ENCODE results near the gene TXNDC2. TPM values are rescaled to one million over a fixed set of nuclear protein-coding genes. Genes with fewer than 3 reads are reported as not detected.
A peak's percentile ranks its signal among the peaks of the same experiment; 100 is the strongest.

The TXNDC2 gene
- total RNA-seq, 2 donors from 2014 or later: 3.6 TPM; not detected in 1

GRCh38 chr18:9848170-9848879 lies 37.4 kb upstream of the TXNDC2 start:
- H3K4me3 ChIP-seq: no peak overlapping the region
- H3K9me3 ChIP-seq: no peaks in the 10 kb centered on the region
- no peaks in the 10 kb centered on the region for H3K36me3 ChIP-seq
- DNase-seq (ENCODE audit: low spot score): no peak
- H3K27me3 ChIP-seq (replicated peaks; ENCODE audit: insufficient read depth): no peaks in the 10 kb centered on the region
- peaks cover 8% of the 10 kb centered on the region for H3K4me1 ChIP-seq (replicated peaks)
- TF ChIP-seq CTCF (IDR thresholded peaks at IDR 0.05) (no peak), POLR2A (IDR thresholded peaks at IDR 0.05) (no peak), POLR2AphosphoS5 (IDR thresholded peaks at IDR 0.05) (no peak)
- H3K27ac ChIP-seq: no peak overlapping the region
- 68% methylated on average over 5 of the region's 5 CpGs for WGBS
- intact Hi-C loops (cut with DNase I): no loop called here

DNA sequence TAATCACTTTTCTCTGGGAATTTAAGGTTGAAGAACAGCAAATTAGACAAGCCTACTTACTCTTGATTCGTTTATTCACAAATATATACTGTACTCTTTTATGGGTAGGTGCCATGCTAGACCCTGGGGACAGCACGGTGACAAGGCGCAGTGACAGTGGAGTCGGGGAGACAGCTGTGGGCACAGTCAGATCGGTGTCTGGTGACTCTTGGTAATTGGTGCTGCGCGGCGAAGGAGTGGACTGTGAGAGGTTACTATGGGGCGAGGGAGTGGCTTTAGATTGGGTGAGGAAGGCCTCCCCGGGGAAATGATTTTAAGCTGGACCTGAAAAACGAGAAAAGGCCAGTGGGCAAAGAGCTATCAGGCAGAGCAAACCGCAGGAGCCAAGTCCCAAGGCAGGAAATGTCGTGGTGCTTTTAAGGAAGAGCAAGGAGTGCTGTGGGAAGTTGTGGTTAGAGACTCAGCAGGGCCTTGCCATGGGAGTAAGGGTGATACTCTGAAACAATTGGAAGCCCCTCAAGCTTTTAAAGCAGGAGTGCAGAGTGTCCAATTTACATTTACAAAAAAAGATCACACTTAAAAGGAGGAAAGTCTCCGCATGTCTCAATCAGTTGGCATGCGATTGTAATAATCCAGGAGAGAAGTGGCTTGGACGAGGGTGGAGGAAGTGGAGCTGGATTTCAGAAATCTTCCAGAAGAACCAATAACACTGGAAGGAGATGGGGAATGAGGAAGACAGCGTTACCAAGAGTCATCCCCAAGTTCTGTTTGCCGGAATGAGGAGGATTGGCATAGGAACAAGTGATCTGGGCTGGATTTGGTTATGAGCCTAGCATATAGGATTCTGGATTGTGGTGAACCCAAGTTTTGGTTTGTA lies 36.1 kb upstream of the TXNDC2 start:
- no peaks in the 10 kb centered on the region for H3K27me3 ChIP-seq (replicated peaks; ENCODE audit: insufficient read depth)
- WGBS: 80% methylated on average over 18 of the region's 18 CpGs
- no peaks in the 10 kb centered on the region for H3K9me3 ChIP-seq
- TF ChIP-seq POLR2AphosphoS5 (IDR thresholded peaks at IDR 0.05): no peak
- no peak for TF ChIP-seq POLR2A (IDR thresholded peaks at IDR 0.05)
- TF ChIP-seq CTCF (IDR thresholded peaks at IDR 0.05): no peak
- peaks cover 8% of the 10 kb centered on the region for H3K4me1 ChIP-seq (replicated peaks)
- H3K36me3 ChIP-seq: no peaks in the 10 kb centered on the region
- peak; percentile 21 for DNase-seq (ENCODE audit: low spot score)
- intact Hi-C loops (cut with DNase I): loop anchor here (10.0 kb wide), 1 partner anchor 145 kb away; the partner anchor contains the start of gene RAB31
- H3K4me3 ChIP-seq: no peak overlapping the region
- peak overlapping the region in 1 of 2 donors; percentile 2 for H3K27ac ChIP-seq

GRCh38 chr18:9850309-9850708 lies 35.5 kb upstream of the TXNDC2 start:
- intact Hi-C loops (cut with DNase I): loop anchor here (10.0 kb wide), 1 partner anchor 146 kb away; the partner anchor contains the start of gene RAB31

GRCh38 chr18:9851511-9851910 lies 34.3 kb upstream of the TXNDC2 start:
- no peak overlapping the region for H3K27ac ChIP-seq
- no peak overlapping the region for H3K4me3 ChIP-seq
- peaks cover 5% of the 10 kb centered on the region for H3K4me1 ChIP-seq (replicated peaks)
- H3K36me3 ChIP-seq: no peaks in the 10 kb centered on the region
- TF ChIP-seq POLR2AphosphoS5 (IDR thresholded peaks at IDR 0.05) (no peak), CTCF (IDR thresholded peaks at IDR 0.05) (no peak), POLR2A (IDR thresholded peaks at IDR 0.05) (no peak)
- no peak for DNase-seq (ENCODE audit: low spot score)
- intact Hi-C loops (cut with DNase I): loop anchor here (10.0 kb wide), 1 partner anchor 147 kb away; the partner anchor contains the start of gene RAB31
- H3K9me3 ChIP-seq: no peaks in the 10 kb centered on the region
- H3K27me3 ChIP-seq (replicated peaks; ENCODE audit: insufficient read depth): no peaks in the 10 kb centered on the region
- WGBS: 87% methylated on average over 2 of the region's 2 CpGs

More at GRCh38 chr18:9850309-9850708, 35.5 kb upstream of the TXNDC2 start:
- WGBS: 85% methylated on average over 3 of the region's 3 CpGs
- no peaks in the 10 kb centered on the region for H3K36me3 ChIP-seq
- no peak overlapping the region for H3K27ac ChIP-seq
- no peaks in the 10 kb centered on the region for H3K27me3 ChIP-seq (replicated peaks; ENCODE audit: insufficient read depth)
- H3K4me1 ChIP-seq (replicated peaks): peaks cover 8% of the 10 kb centered on the region
- no peaks in the 10 kb centered on the region for H3K9me3 ChIP-seq
- no peak for TF ChIP-seq CTCF (IDR thresholded peaks at IDR 0.05)
- no peak for TF ChIP-seq POLR2AphosphoS5 (IDR thresholded peaks at IDR 0.05)
- no peak for TF ChIP-seq POLR2A (IDR thresholded peaks at IDR 0.05)
- no peak overlapping the region for H3K4me3 ChIP-seq
- DNase-seq (ENCODE audit: low spot score): no peak

Measured in prostate gland (tissue), 2 donors.